HCT116 (cell line): ENCODE results near the gene TRIM59. TPM values are rescaled to one million over a fixed set of nuclear protein-coding genes. Genes with fewer than 3 reads are reported as not detected.

Source experiments
- ATAC-seq: fragments of 200-7000 bp; cut with Tn5 transposase; 2 replicates; pipeline ENCODE4 v1.9.1; 2020; ENCODE audit warnings: mild to moderate bottlenecking, moderate library complexity
- BruUV-seq: library from RNA; stranded (reverse); fragments of 400-500 nt; replicated peaks from 2 replicates; lab custom pipeline; 2021; lab: Mats Ljungman, UMichigan
- CTCF ChIA-PET: fragments of 300-600 bp; sonication (Branson Sonifier 250); formaldehyde crosslinking; loops from one replicate; lab custom pipeline; 2021; ENCODE audit warnings: antibody characterized with exemption; lab: Charles Lee
- POLR2A ChIA-PET: fragments of 300-600, 350-600 bp; sonication (Branson Sonifier 250); formaldehyde crosslinking; loops from one replicate; lab custom pipeline; 2021; ENCODE audit warnings: antibody characterized with exemption; lab: Charles Lee
- RAD21 ChIA-PET, 2 experiments: fragments of 300-600 bp; sonication (Branson Sonifier 250); formaldehyde crosslinking; loops; one replicate each; lab custom pipeline; 2023; ENCODE audit warnings: low total read pairs in 2 of 2; ENCODE audit not compliant: uncharacterized antibody in 2 of 2, unreplicated experiment in 2 of 2, low non-redundant PET in 1 of 2; lab: Charles Lee
- DNase-seq: peaks from one replicate; pipeline ENCODE4 v3.0.0-alpha.2; 2010; ENCODE audit warnings: low read depth, low spot score
- H2AFZ ChIP-seq: fragments of 200-600 bp; shearing (Covaris generic), sonication (generic); 2 replicates; pipeline ENCODE4 v1.6.1; 2017; ENCODE audit warnings: low read depth, mixed run types, mixed read lengths, antibody characterized with exemption, low read length; ENCODE audit not compliant: poor library complexity, severe bottlenecking
- H3K27ac ChIP-seq: 2 replicates; pipeline ENCODE4 v1.5.1; 2012; ENCODE audit warnings: low read depth, low read length
- H3K27me3 ChIP-seq: fragments of 200-600 bp; sonication (generic); 2 replicates; pipeline ENCODE4 v1.6.1; 2016; ENCODE audit warnings: mixed run types, low read length, mixed read lengths; ENCODE audit not compliant: insufficient read depth
- H3K36me3 ChIP-seq, 2 experiments: fragments of 200-500 bp in 1 of 2; fragments of 200-600 bp in 1 of 2; sonication (Bioruptor generic) in 1 of 2; sonication (generic) in 1 of 2; 2 replicates each; pipeline versions ENCODE4 v1.5.1 to v1.6.1; 2014 to 2016; ENCODE audit warnings: low read length in 2 of 2, inconsistent platforms in 1 of 2, mixed read lengths in 1 of 2, mixed run types in 1 of 2; ENCODE audit not compliant: insufficient read depth in 2 of 2, control insufficient read depth in 1 of 2
- H3K4me1 ChIP-seq, 2 experiments: fragments of 200-600 bp in 1 of 2; sonication (generic) in 1 of 2; 2 replicates each; pipeline versions ENCODE4 v1.5.1 to v1.6.1; 2012 to 2017; ENCODE audit warnings: low read length in 2 of 2, inconsistent platforms in 1 of 2, mild to moderate bottlenecking in 1 of 2, mixed read lengths in 1 of 2, mixed run types in 1 of 2, moderate library complexity in 1 of 2; ENCODE audit not compliant: insufficient read depth in 2 of 2, control insufficient read depth in 1 of 2
- H3K4me2 ChIP-seq: fragments of 200-600 bp; sonication (generic); 2 replicates; pipeline ENCODE4 v1.6.1; 2017; ENCODE audit warnings: mixed run types, low read length, mixed read lengths
- H3K4me3 ChIP-seq, 2 experiments: fragments of 200-600 bp in 1 of 2; sonication (generic) in 1 of 2; replicated peaks in 1 of 2; 2 replicates each; pipeline ENCODE4 v1.5.1; 2011 to 2016; ENCODE audit warnings: low read length in 2 of 2, control low read depth in 1 of 2, low read depth in 1 of 2, mild to moderate bottlenecking in 1 of 2, mixed read lengths in 1 of 2, mixed run types in 1 of 2
- H3K79me2 ChIP-seq: fragments of 200-600 bp; sonication (generic); 2 replicates; pipeline ENCODE4 v1.6.1; 2017; ENCODE audit warnings: mild to moderate bottlenecking, mixed run types, low read length, moderate library complexity, mixed read lengths; ENCODE audit not compliant: insufficient read depth
- H3K9ac ChIP-seq: fragments of 200-600 bp; sonication (generic); 2 replicates; pipeline ENCODE4 v1.6.1; 2016; ENCODE audit warnings: low read length, mixed read lengths
- H3K9me2 ChIP-seq: fragments of 200-600 bp; sonication (generic), shearing (Covaris generic); 2 replicates; pipeline ENCODE4 v1.6.1; 2017; ENCODE audit warnings: mixed run types, mild to moderate bottlenecking, moderate library complexity; ENCODE audit not compliant: insufficient read depth
- H3K9me3 ChIP-seq, 2 experiments: fragments of 200-500 bp in 1 of 2; fragments of 200-600 bp in 1 of 2; sonication (Bioruptor generic) in 1 of 2; sonication (generic) in 1 of 2; 2 replicates each; pipeline ENCODE4 v1.6.1; 2014 to 2017; ENCODE audit warnings: low read length in 2 of 2, mixed read lengths in 2 of 2, inconsistent platforms in 1 of 2, low read depth in 1 of 2, mild to moderate bottlenecking in 1 of 2, mixed run types in 1 of 2, moderate library complexity in 1 of 2; ENCODE audit not compliant: control insufficient read depth in 1 of 2, insufficient read depth in 1 of 2
- H4K20me1 ChIP-seq: fragments of 200-600 bp; sonication (generic), shearing (Covaris generic); 2 replicates; pipeline ENCODE4 v1.6.1; 2017; ENCODE audit warnings: mixed run types, mild to moderate bottlenecking, moderate library complexity; ENCODE audit not compliant: insufficient read depth
- CBX3 ChIP-seq: IDR thresholded peaks from 2 replicates; pipeline ENCODE4 v1.6.1; 2012; ENCODE audit warnings: low read depth
- CEBPB ChIP-seq: IDR thresholded peaks from 2 replicates; pipeline ENCODE4 v1.6.1; 2012; ENCODE audit warnings: low read depth
- EGR1 ChIP-seq: IDR thresholded peaks from 2 replicates; pipeline ENCODE4 v1.6.1; 2012; ENCODE audit warnings: low read depth
- ELF1 ChIP-seq: IDR thresholded peaks from 2 replicates; pipeline ENCODE4 v1.6.1; 2012; ENCODE audit warnings: low read depth, borderline replicate concordance
- EZH2 ChIP-seq: fragments of 200-600 bp; sonication (generic); IDR thresholded peaks from 2 replicates; pipeline ENCODE4 v1.6.1; 2017; ENCODE audit warnings: antibody characterized with exemption, mixed run types
- EZH2phosphoT487 ChIP-seq: fragments of 200-600 bp; IDR thresholded peaks from 2 replicates; pipeline ENCODE4 v1.6.1; 2018; ENCODE audit warnings: antibody characterized with exemption, borderline replicate concordance
- FOSL1 ChIP-seq: IDR thresholded peaks from 2 replicates; pipeline ENCODE4 v1.6.1; 2012; ENCODE audit warnings: low read depth
- JUND ChIP-seq: IDR thresholded peaks from 2 replicates; pipeline ENCODE4 v1.6.1; 2012
- POLR2A ChIP-seq: IDR thresholded peaks from 2 replicates; pipeline ENCODE4 v1.7.0; 2011; ENCODE audit warnings: borderline replicate concordance; ENCODE audit not compliant: insufficient read depth, insufficient read length; ENCODE audit errors: extremely low read depth
- RAD21 ChIP-seq: IDR thresholded peaks from 2 replicates; pipeline ENCODE4 v1.6.1; 2012; ENCODE audit warnings: low read depth, mild to moderate bottlenecking
- SRF ChIP-seq: IDR thresholded peaks from 2 replicates; pipeline ENCODE4 v1.6.1; 2012; ENCODE audit warnings: low read depth
- TCF7L2 ChIP-seq: IDR thresholded peaks from 2 replicates; pipeline ENCODE4 v1.7.0; 2011; ENCODE audit warnings: borderline replicate concordance, inconsistent platforms; ENCODE audit not compliant: insufficient read depth, insufficient read length; ENCODE audit errors: extremely low read depth
- YY1 ChIP-seq: IDR thresholded peaks from 2 replicates; pipeline ENCODE4 v1.6.1; 2011; ENCODE audit warnings: low read length, low read depth, moderate library complexity, mild to moderate bottlenecking; ENCODE audit not compliant: insufficient replicate concordance; ENCODE audit errors: extremely low read depth
- ZFX ChIP-seq: fragments of 450-650 bp; IDR thresholded peaks from 2 replicates; pipeline ENCODE4 v1.6.1; 2017
- ZNF274 ChIP-seq: fragments of 200-500 bp; sonication (Bioruptor generic); IDR thresholded peaks from 2 replicates; pipeline ENCODE4 v1.6.1; 2014; ENCODE audit warnings: mild to moderate bottlenecking, low read depth, low read length, inconsistent platforms
- intact Hi-C: fragments of 100-400 bp; cut with micrococcal nuclease; formaldehyde crosslinking; loops from 2 replicates; pipeline ENCODE4 v1.10.0; 2022
- total RNA-seq: library from RNA; stranded (reverse); gene quantifications from one replicate; pipeline ENCODE4 v1.2.1, GENCODE V29; 2021; ENCODE audit not compliant: unreplicated experiment
- TF ChIP-seq, protein P1 (sequence below), 3 experiments: fragments of 200-600 bp in 1 of 3; sonication (generic) in 1 of 3; IDR thresholded peaks in 2 of 3; conservative IDR thresholded peaks in 1 of 3; 2 replicates each; pipeline ENCODE4 v1.5.1; 2012 to 2017; ENCODE audit warnings: low read depth in 2 of 3, low read length in 2 of 3, antibody characterized with exemption in 1 of 3, borderline replicate concordance in 1 of 3, control low read depth in 1 of 3, mild to moderate bottlenecking in 1 of 3, mixed read lengths in 1 of 3, mixed run types in 1 of 3, moderate library complexity in 1 of 3; ENCODE audit not compliant: insufficient read depth in 1 of 3
- TF ChIP-seq, protein P2 (sequence below): IDR thresholded peaks from 2 replicates; pipeline ENCODE4 v1.6.1; 2012
- TF ChIP-seq, protein P3 (sequence below): IDR thresholded peaks from 2 replicates; pipeline ENCODE4 v1.6.1; 2011; ENCODE audit warnings: mild to moderate bottlenecking, low read length, moderate library complexity; ENCODE audit not compliant: insufficient replicate concordance; ENCODE audit errors: extremely low read depth
- TF ChIP-seq, protein P4 (sequence below): IDR thresholded peaks from 2 replicates; pipeline ENCODE4 v1.6.1; 2012; ENCODE audit warnings: low read depth

Gene TRIM59
- total RNA-seq, 1 experiment from 2014 or later, result 41.6 TPM

DNA sequence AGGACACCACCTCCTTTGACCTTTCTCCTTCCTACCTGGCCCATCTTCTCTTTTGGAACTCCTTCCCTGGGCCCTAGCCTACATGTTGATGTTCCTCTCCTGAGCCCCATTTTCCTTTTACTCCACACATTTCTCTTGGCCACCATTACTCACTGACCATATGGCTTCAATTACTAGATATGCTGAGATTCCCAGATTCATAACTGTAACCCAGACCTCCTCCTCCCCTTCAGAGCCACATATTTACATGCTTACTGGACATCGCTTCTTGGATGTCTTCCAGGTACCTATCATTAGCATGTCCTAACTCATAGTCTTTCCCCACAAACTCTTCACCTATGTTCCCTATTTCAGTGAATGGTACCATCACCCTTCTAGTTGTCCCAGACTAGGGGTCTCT, 24.4 kb upstream of the TRIM59 start:
- intact Hi-C loops, result no loop called here
- Histone ChIP-seq H3K36me3 (no peaks in the 10 kb centered on the region), H4K20me1 (no peaks in the 10 kb centered on the region), H3K9ac (no peak overlapping the region), H3K4me1 (0 out of 4 replicates have a peak, but pooled peaks cover 0 to 7% of the 10 kb centered on the region in 2 experiments), H3K27ac (no peak overlapping the region), H3K9me3 (peaks cover 0 to 5% of the 10 kb centered on the region in 2 experiments; a peak in 1 of 4 replicates), H3K79me2 (no peaks in the 10 kb centered on the region), H3K4me2 (no peak overlapping the region), H3K4me3 (no peak overlapping the region)
- ATAC-seq, result no peak
- no TSS peak for BruUV-seq
- DNase-seq, result no peak
- TF ChIP-seq, protein P1, sequence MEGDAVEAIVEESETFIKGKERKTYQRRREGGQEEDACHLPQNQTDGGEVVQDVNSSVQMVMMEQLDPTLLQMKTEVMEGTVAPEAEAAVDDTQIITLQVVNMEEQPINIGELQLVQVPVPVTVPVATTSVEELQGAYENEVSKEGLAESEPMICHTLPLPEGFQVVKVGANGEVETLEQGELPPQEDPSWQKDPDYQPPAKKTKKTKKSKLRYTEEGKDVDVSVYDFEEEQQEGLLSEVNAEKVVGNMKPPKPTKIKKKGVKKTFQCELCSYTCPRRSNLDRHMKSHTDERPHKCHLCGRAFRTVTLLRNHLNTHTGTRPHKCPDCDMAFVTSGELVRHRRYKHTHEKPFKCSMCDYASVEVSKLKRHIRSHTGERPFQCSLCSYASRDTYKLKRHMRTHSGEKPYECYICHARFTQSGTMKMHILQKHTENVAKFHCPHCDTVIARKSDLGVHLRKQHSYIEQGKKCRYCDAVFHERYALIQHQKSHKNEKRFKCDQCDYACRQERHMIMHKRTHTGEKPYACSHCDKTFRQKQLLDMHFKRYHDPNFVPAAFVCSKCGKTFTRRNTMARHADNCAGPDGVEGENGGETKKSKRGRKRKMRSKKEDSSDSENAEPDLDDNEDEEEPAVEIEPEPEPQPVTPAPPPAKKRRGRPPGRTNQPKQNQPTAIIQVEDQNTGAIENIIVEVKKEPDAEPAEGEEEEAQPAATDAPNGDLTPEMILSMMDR (IDR thresholded peaks at IDR 0.05 in 2 of 3, conservative IDR thresholded peaks at IDR 0.05 in 1 of 3; ENCODE audit: borderline replicate concordance in 1 of 3, insufficient read depth in 1 of 3, low read depth in 2 of 3, low read length in 2 of 3), result no peak
- TF ChIP-seq FOSL1 (no peak), CEBPB (no peak), YY1 (no peak), EGR1 (no peak), CBX3 (no peak), ZNF274 (no peak), EZH2phosphoT487 (no peak), SRF (no peak), POLR2A (no peak), JUND (no peak), RAD21 (no peak), EZH2 (no peak), ELF1 (no peak), ZFX (no peak), TCF7L2 (no peak)
- TF ChIP-seq, protein P2, sequence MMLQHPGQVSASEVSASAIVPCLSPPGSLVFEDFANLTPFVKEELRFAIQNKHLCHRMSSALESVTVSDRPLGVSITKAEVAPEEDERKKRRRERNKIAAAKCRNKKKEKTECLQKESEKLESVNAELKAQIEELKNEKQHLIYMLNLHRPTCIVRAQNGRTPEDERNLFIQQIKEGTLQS, result no peak
- TF ChIP-seq, protein P3, sequence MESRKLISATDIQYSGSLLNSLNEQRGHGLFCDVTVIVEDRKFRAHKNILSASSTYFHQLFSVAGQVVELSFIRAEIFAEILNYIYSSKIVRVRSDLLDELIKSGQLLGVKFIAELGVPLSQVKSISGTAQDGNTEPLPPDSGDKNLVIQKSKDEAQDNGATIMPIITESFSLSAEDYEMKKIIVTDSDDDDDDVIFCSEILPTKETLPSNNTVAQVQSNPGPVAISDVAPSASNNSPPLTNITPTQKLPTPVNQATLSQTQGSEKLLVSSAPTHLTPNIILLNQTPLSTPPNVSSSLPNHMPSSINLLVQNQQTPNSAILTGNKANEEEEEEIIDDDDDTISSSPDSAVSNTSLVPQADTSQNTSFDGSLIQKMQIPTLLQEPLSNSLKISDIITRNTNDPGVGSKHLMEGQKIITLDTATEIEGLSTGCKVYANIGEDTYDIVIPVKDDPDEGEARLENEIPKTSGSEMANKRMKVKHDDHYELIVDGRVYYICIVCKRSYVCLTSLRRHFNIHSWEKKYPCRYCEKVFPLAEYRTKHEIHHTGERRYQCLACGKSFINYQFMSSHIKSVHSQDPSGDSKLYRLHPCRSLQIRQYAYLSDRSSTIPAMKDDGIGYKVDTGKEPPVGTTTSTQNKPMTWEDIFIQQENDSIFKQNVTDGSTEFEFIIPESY, result no peak
- TF ChIP-seq, protein P4, sequence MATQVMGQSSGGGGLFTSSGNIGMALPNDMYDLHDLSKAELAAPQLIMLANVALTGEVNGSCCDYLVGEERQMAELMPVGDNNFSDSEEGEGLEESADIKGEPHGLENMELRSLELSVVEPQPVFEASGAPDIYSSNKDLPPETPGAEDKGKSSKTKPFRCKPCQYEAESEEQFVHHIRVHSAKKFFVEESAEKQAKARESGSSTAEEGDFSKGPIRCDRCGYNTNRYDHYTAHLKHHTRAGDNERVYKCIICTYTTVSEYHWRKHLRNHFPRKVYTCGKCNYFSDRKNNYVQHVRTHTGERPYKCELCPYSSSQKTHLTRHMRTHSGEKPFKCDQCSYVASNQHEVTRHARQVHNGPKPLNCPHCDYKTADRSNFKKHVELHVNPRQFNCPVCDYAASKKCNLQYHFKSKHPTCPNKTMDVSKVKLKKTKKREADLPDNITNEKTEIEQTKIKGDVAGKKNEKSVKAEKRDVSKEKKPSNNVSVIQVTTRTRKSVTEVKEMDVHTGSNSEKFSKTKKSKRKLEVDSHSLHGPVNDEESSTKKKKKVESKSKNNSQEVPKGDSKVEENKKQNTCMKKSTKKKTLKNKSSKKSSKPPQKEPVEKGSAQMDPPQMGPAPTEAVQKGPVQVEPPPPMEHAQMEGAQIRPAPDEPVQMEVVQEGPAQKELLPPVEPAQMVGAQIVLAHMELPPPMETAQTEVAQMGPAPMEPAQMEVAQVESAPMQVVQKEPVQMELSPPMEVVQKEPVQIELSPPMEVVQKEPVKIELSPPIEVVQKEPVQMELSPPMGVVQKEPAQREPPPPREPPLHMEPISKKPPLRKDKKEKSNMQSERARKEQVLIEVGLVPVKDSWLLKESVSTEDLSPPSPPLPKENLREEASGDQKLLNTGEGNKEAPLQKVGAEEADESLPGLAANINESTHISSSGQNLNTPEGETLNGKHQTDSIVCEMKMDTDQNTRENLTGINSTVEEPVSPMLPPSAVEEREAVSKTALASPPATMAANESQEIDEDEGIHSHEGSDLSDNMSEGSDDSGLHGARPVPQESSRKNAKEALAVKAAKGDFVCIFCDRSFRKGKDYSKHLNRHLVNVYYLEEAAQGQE, result no peak
- TF ChIP-seq, all 23 proteins: peak for 0
- no peak overlapping the region for H2AFZ ChIP-seq
- CTCF ChIA-PET, result no interaction called here
- H3K9me2 ChIP-seq, result no peaks in the 10 kb centered on the region
- POLR2A ChIA-PET, result no interaction called here
- H3K27me3 ChIP-seq, result no peaks in the 10 kb centered on the region
- RAD21 ChIA-PET, result no interaction called here
